Gastrocnemius medialis (tissue), 4 donors: ENCODE measurements around the gene LRRC26. TPM values are rescaled to one million over a fixed set of nuclear protein-coding genes. Genes with fewer than 3 reads are reported as not detected.

Source experiments
- ATAC-seq, 2 donors: fragments of 150-250 bp; one replicate each; pipeline ENCODE4 v1.9.1; 2016
- DNase-seq, 2 donors: peaks; one replicate each; pipeline ENCODE4 v3.0.0-alpha.2; 2019
- H3K27ac ChIP-seq, 4 donors: fragments of 200-600 bp; sonication (generic); 1 replicate in 1 of 4; 2 replicates in 3 of 4; pipeline ENCODE4 v1.5.1; 2016 to 2018; ENCODE audit warnings: mild to moderate bottlenecking in 2 of 4, moderate library complexity in 1 of 4
- H3K27me3 ChIP-seq, 3 donors: fragments of 200-600 bp; sonication (generic) in 2 of 3; 1 replicate in 1 of 3; 2 replicates in 2 of 3; pipeline versions ENCODE4 v1.5.1 to v1.6.0; 2016 to 2019; ENCODE audit warnings: mild to moderate bottlenecking in 1 of 3, moderate library complexity in 1 of 3
- H3K36me3 ChIP-seq, 2 donors: fragments of 200-600 bp; sonication (generic) in 1 of 2; one replicate each; pipeline ENCODE4 v1.5.1; 2017 to 2018
- H3K4me1 ChIP-seq, 2 donors: fragments of 200-600 bp; sonication (generic) in 1 of 2; one replicate each; pipeline ENCODE4 v1.5.1; 2016 to 2017; ENCODE audit warnings: mild to moderate bottlenecking in 2 of 2
- H3K4me3 ChIP-seq, 4 donors: fragments of 200-600 bp; sonication (generic) in 3 of 4; 1 replicate in 1 of 4; 2 replicates in 3 of 4; pipeline ENCODE4 v1.5.1; 2016 to 2019; ENCODE audit warnings: mild to moderate bottlenecking in 2 of 4
- H3K9me3 ChIP-seq, 3 donors: fragments of 200-600 bp; sonication (generic) in 2 of 3; 1 replicate in 1 of 3; 2 replicates in 2 of 3; pipeline ENCODE4 v1.5.1; 2016 to 2019
- CTCF ChIP-seq, 5 experiments: fragments of 450-650 bp in 3 of 5; fragments of 200-600 bp in 2 of 5; sonication (generic) in 2 of 5; IDR thresholded peaks in 4 of 5; conservative IDR thresholded peaks in 1 of 5; 1 replicate in 4 of 5; 2 replicates in 1 of 5; pipeline ENCODE4 v1.5.1; 2016 to 2019; ENCODE audit warnings: antibody characterized with exemption in 5 of 5, mild to moderate bottlenecking in 3 of 5, moderate library complexity in 3 of 5
- POLR2A ChIP-seq, 2 donors: fragments of 450-650 bp; IDR thresholded peaks; one replicate each; pipeline ENCODE4 v1.6.1; 2017; ENCODE audit warnings: antibody characterized with exemption in 2 of 2, mild to moderate bottlenecking in 2 of 2, moderate library complexity in 2 of 2
- in situ Hi-C, 4 donors: fragments of 200-750 bp; cut with MboI; loops; one replicate each; pipeline versions ENCODE4 v1.15.0 to v1.8.0; 2017; ENCODE audit warnings: low sequenced_read_pairs in 4 of 4
- intact Hi-C: fragments of 100-400 bp; cut with DNase I; formaldehyde crosslinking; loops from one replicate; pipeline ENCODE4 v1.15.1; 2023; ENCODE audit warnings: low total_unique reads
- total RNA-seq, 4 donors: library from RNA; depleted of rRNA; stranded (reverse); fragments of >200 nt; gene quantifications; one replicate each; pipeline versions ENCODE4 v1.1.0 to v1.2.3, GENCODE V29; 2016

The LRRC26 gene
- total RNA-seq, 4 donors from 2014 or later: not detected

- H3K27ac ChIP-seq: peak overlapping the region; percentile 14 to 56 (median 34)
- ATAC-seq (peak; percentile 35 to 56), DNase-seq (peak in 1 of 2 donors; percentile 47)
- H3K4me1 ChIP-seq: peaks cover 9 to 21% of the 10 kb centered on the region in 2 donors
- TF ChIP-seq POLR2A (IDR thresholded peaks at IDR 0.05) (no peak), CTCF (IDR thresholded peaks at IDR 0.05 in 4 of 5, conservative IDR thresholded peaks at IDR 0.05 in 1 of 5) (no peak)
- in situ Hi-C loops (loop anchor here in 1 of 4 donors (10.0 kb wide), 1 partner anchor 93 kb away; no protein-coding TSS in a partner anchor), intact Hi-C loops (no loop called here)
- no peaks in the 10 kb centered on the region for H3K27me3 ChIP-seq
- peak overlapping the region; percentile 39 to 47 (median 41) for H3K4me3 ChIP-seq
- H3K9me3 ChIP-seq: no peaks in the 10 kb centered on the region
- no peaks in the 10 kb centered on the region for H3K36me3 ChIP-seq
Observed at GRCh38 chr9:137217276-137218211, 47.7 kb upstream of the LRRC26 start.

- H3K27ac ChIP-seq: no peak overlapping the region
- in situ Hi-C loops (loop anchor here in 1 of 4 donors (10.0 kb wide), 1 partner anchor 92 kb away; no protein-coding TSS in a partner anchor), intact Hi-C loops (no loop called here)
- no peak for ATAC-seq
- no peaks in the 10 kb centered on the region for H3K27me3 ChIP-seq
- H3K4me1 ChIP-seq: peaks cover 9 to 14% of the 10 kb centered on the region in 2 donors
- DNase-seq: no peak
- H3K9me3 ChIP-seq: no peaks in the 10 kb centered on the region
- H3K36me3 ChIP-seq: no peaks in the 10 kb centered on the region
- TF ChIP-seq POLR2A (IDR thresholded peaks at IDR 0.05): no peak
- TF ChIP-seq CTCF (IDR thresholded peaks at IDR 0.05 in 4 of 5, conservative IDR thresholded peaks at IDR 0.05 in 1 of 5): no peak
- no peak overlapping the region for H3K4me3 ChIP-seq
Observed at GRCh38 chr9:137216188-137216965, 46.5 kb upstream of the LRRC26 start.

- TF ChIP-seq CTCF (IDR thresholded peaks at IDR 0.05 in 4 of 5, conservative IDR thresholded peaks at IDR 0.05 in 1 of 5) (no peak), POLR2A (IDR thresholded peaks at IDR 0.05) (no peak)
- Histone ChIP-seq H3K9me3 (no peaks in the 10 kb centered on the region), H3K36me3 (no peaks in the 10 kb centered on the region), H3K27ac (no peak overlapping the region), H3K27me3 (no peaks in the 10 kb centered on the region), H3K4me1 (peaks cover 9 to 12% of the 10 kb centered on the region in 2 donors), H3K4me3 (no peak overlapping the region)
- in situ Hi-C loops (loop anchor here in 1 of 4 donors (10.0 kb wide), 1 partner anchor 91 kb away; no protein-coding TSS in a partner anchor), intact Hi-C loops (no loop called here)
- ATAC-seq (no peak), DNase-seq (no peak)
Observed at GRCh38 chr9:137215196-137215986, 45.5 kb upstream of the LRRC26 start.

- no peak for ATAC-seq
- Histone ChIP-seq H3K4me1 (peaks cover 9 to 12% of the 10 kb centered on the region in 2 donors), H3K36me3 (no peaks in the 10 kb centered on the region), H3K27ac (no peak overlapping the region), H3K9me3 (no peaks in the 10 kb centered on the region), H3K27me3 (no peaks in the 10 kb centered on the region), H3K4me3 (no peak overlapping the region)
- no peak for DNase-seq
- intact Hi-C loops (no loop called here), in situ Hi-C loops (loop anchor here in 1 of 4 donors (10.0 kb wide), 1 partner anchor 90 kb away; no protein-coding TSS in a partner anchor)
- no peak for TF ChIP-seq CTCF (IDR thresholded peaks at IDR 0.05 in 4 of 5, conservative IDR thresholded peaks at IDR 0.05 in 1 of 5)
- TF ChIP-seq POLR2A (IDR thresholded peaks at IDR 0.05): no peak
Observed at GRCh38 chr9:137214620-137215019, 44.8 kb upstream of the LRRC26 start.
